ENCODE results near the gene SH3GL1. TPM values are rescaled to one million over a fixed set of nuclear protein-coding genes. Genes with fewer than 3 reads are reported as not detected.

SH3GL1 gene
- total and polyA plus RNA-seq, 2 experiments from 2014 or later, result 73.1 to 89.5 TPM

DNA sequence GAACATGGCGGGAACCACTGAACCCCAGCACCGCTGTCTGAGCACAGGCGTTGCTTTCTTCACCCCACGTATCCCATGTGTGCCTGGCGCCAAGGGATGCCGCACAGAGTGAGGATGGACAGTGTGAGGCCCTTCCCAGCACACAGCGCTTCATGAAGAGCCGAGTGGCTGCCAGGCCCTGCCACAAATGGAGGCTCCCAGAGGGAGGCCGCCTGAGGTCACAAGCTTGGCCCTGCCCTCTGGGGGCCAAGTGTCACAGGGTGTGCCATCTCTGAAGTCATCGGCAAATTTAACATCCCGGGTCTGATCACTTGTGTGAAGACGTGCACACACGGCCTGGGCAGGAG is 32.6 kb downstream of the SH3GL1 start (continued):
- TF ChIP-seq, protein P1, sequence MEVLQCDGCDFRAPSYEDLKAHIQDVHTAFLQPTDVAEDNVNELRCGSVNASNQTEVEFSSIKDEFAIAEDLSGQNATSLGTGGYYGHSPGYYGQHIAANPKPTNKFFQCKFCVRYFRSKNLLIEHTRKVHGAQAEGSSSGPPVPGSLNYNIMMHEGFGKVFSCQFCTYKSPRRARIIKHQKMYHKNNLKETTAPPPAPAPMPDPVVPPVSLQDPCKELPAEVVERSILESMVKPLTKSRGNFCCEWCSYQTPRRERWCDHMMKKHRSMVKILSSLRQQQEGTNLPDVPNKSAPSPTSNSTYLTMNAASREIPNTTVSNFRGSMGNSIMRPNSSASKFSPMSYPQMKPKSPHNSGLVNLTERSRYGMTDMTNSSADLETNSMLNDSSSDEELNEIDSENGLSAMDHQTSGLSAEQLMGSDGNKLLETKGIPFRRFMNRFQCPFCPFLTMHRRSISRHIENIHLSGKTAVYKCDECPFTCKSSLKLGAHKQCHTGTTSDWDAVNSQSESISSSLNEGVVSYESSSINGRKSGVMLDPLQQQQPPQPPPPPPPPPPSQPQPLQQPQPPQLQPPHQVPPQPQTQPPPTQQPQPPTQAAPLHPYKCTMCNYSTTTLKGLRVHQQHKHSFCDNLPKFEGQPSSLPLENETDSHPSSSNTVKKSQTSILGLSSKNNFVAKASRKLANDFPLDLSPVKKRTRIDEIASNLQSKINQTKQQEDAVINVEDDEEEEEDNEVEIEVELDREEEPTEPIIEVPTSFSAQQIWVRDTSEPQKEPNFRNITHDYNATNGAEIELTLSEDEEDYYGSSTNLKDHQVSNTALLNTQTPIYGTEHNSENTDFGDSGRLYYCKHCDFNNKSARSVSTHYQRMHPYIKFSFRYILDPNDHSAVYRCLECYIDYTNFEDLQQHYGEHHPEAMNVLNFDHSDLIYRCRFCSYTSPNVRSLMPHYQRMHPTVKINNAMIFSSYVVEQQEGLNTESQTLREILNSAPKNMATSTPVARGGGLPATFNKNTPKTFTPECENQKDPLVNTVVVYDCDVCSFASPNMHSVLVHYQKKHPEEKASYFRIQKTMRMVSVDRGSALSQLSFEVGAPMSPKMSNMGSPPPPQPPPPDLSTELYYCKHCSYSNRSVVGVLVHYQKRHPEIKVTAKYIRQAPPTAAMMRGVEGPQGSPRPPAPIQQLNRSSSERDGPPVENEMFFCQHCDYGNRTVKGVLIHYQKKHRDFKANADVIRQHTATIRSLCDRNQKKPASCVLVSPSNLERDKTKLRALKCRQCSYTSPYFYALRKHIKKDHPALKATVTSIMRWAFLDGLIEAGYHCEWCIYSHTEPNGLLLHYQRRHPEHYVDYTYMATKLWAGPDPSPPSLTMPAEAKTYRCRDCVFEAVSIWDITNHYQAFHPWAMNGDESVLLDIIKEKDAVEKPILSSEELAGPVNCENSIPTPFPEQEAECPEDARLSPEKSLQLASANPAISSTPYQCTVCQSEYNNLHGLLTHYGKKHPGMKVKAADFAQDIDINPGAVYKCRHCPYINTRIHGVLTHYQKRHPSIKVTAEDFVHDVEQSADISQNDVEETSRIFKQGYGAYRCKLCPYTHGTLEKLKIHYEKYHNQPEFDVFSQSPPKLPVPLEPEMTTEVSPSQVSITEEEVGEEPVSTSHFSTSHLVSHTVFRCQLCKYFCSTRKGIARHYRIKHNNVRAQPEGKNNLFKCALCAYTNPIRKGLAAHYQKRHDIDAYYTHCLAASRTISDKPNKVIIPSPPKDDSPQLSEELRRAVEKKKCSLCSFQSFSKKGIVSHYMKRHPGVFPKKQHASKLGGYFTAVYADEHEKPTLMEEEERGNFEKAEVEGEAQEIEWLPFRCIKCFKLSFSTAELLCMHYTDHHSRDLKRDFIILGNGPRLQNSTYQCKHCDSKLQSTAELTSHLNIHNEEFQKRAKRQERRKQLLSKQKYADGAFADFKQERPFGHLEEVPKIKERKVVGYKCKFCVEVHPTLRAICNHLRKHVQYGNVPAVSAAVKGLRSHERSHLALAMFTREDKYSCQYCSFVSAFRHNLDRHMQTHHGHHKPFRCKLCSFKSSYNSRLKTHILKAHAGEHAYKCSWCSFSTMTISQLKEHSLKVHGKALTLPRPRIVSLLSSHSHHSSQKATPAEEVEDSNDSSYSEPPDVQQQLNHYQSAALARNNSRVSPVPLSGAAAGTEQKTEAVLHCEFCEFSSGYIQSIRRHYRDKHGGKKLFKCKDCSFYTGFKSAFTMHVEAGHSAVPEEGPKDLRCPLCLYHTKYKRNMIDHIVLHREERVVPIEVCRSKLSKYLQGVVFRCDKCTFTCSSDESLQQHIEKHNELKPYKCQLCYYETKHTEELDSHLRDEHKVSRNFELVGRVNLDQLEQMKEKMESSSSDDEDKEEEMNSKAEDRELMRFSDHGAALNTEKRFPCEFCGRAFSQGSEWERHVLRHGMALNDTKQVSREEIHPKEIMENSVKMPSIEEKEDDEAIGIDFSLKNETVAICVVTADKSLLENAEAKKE (CRISPR knock-in tag; IDR thresholded peaks at IDR 0.05), result no peak
- TF ChIP-seq CTCF (conservative IDR thresholded peaks at IDR 0.05; ENCODE audit: low read depth in 2 of 2) (no peak), JUNB (IDR thresholded peaks at IDR 0.05; ENCODE audit: unreplicated experiment) (no peak)

DNA sequence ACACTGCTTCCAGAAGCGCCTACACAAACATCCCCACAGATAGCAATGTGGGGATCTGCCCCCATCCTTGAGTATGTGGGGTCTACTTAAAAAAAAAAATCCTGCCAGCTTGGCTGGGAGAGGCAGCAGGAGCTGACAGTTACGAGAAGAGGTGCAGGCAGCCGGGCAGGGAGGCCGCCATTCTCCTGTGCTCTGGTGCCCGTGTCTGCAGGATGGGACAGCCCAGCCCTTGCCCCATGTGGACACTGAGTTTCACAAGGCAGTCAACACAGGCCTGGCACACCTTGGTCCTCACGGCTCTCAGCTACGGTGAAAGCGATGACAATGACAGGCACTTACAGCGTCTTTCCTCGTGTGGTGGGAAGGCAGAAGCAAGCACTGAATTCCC is 33.0 kb downstream of the SH3GL1 start:
- Histone ChIP-seq H3K79me2 (replicated peaks; ENCODE audit: insufficient read depth) (peaks cover 18% of the 10 kb centered on the region; the same call in 1 of the 2 replicates), H3K4me1 (ENCODE audit: insufficient read depth) (peaks cover 10% of the 10 kb centered on the region), H3K27ac (ENCODE audit: low read depth) (no peak overlapping the region), H3K9me2 (ENCODE audit: insufficient read depth) (no peaks in the 10 kb centered on the region), H3F3A (replicated peaks; ENCODE audit: low read depth) (peaks cover 13% of the 10 kb centered on the region; the same call in 1 of the 2 replicates), H3K4me2 (no peak overlapping the region), H3K27me3 (ENCODE audit: insufficient read depth) (no peaks in the 10 kb centered on the region), H2AFZ (no peak overlapping the region), H4K20me1 (replicated peaks; ENCODE audit: insufficient read depth) (peaks cover 11% of the 10 kb centered on the region; the same call in 1 of the 2 replicates), H3K4me3 (no peak overlapping the region), H3K36me3 (ENCODE audit: insufficient read depth) (no peaks in the 10 kb centered on the region)
- Mint-ChIP-seq H3K27ac (no peak overlapping the region), H3K4me3 (no peak overlapping the region), H3K27me3 (ENCODE audit: insufficient read depth, low read depth, poor library complexity) (peaks cover 30% of the 10 kb centered on the region), H3K4me1 (peaks cover 23% of the 10 kb centered on the region), H3K9me3 (no peaks in the 10 kb centered on the region), H3K36me3 (ENCODE audit: low read depth) (peaks cover 6% of the 10 kb centered on the region; the same call in 1 of the 3 replicates)
- DNase-seq (ENCODE audit: low spot score) (no peak), ATAC-seq (no peak)
- TF ChIP-seq, protein P2, sequence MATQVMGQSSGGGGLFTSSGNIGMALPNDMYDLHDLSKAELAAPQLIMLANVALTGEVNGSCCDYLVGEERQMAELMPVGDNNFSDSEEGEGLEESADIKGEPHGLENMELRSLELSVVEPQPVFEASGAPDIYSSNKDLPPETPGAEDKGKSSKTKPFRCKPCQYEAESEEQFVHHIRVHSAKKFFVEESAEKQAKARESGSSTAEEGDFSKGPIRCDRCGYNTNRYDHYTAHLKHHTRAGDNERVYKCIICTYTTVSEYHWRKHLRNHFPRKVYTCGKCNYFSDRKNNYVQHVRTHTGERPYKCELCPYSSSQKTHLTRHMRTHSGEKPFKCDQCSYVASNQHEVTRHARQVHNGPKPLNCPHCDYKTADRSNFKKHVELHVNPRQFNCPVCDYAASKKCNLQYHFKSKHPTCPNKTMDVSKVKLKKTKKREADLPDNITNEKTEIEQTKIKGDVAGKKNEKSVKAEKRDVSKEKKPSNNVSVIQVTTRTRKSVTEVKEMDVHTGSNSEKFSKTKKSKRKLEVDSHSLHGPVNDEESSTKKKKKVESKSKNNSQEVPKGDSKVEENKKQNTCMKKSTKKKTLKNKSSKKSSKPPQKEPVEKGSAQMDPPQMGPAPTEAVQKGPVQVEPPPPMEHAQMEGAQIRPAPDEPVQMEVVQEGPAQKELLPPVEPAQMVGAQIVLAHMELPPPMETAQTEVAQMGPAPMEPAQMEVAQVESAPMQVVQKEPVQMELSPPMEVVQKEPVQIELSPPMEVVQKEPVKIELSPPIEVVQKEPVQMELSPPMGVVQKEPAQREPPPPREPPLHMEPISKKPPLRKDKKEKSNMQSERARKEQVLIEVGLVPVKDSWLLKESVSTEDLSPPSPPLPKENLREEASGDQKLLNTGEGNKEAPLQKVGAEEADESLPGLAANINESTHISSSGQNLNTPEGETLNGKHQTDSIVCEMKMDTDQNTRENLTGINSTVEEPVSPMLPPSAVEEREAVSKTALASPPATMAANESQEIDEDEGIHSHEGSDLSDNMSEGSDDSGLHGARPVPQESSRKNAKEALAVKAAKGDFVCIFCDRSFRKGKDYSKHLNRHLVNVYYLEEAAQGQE (IDR thresholded peaks at IDR 0.05; ENCODE audit: unreplicated experiment), result no peak
- TF ChIP-seq, protein P3, sequence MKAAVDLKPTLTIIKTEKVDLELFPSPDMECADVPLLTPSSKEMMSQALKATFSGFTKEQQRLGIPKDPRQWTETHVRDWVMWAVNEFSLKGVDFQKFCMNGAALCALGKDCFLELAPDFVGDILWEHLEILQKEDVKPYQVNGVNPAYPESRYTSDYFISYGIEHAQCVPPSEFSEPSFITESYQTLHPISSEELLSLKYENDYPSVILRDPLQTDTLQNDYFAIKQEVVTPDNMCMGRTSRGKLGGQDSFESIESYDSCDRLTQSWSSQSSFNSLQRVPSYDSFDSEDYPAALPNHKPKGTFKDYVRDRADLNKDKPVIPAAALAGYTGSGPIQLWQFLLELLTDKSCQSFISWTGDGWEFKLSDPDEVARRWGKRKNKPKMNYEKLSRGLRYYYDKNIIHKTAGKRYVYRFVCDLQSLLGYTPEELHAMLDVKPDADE (IDR thresholded peaks at IDR 0.05), result no peak
- TF ChIP-seq CTCF (conservative IDR thresholded peaks at IDR 0.05; ENCODE audit: low read depth in 2 of 2) (no peak), ZNF114 (CRISPR knock-in tag; IDR thresholded peaks at IDR 0.05) (no peak), ZNF331 (CRISPR knock-in tag; IDR thresholded peaks at IDR 0.05; ENCODE audit: low read depth) (no peak), NANOG (IDR thresholded peaks at IDR 0.05; ENCODE audit: borderline replicate concordance) (no peak), EZH2 (IDR thresholded peaks at IDR 0.05; ENCODE audit: low read depth, unreplicated experiment) (no peak)
